ENCODE results near the gene EFEMP1.

- TF ChIP-seq POLR2AphosphoS5 (IDR thresholded peaks at IDR 0.05; ENCODE audit: low read depth, low read length) (no peak), GABPA (IDR thresholded peaks at IDR 0.05; ENCODE audit: low read depth, low read length) (no peak), GABPA (CRISPR knock-in tag; IDR thresholded peaks at IDR 0.05; ENCODE audit: low read depth) (no peak)
Observed at GRCh38 chr2:55891671-55892094, 31.9 kb downstream of the EFEMP1 start.
